H9 (cell line): ENCODE data around the gene ERN1. TPM values are rescaled to one million over a fixed set of nuclear protein-coding genes. Genes with fewer than 3 reads are reported as not detected.

Source experiments
- DNase-seq: peaks from one replicate; pipeline ENCODE4 v3.0.0-alpha.2; 2017
- H2AFZ ChIP-seq: one replicate; pipeline ENCODE4 v1.6.1; 2013; ENCODE audit warnings: mild to moderate bottlenecking, low read length, control low read depth, moderate library complexity
- H2AK5ac ChIP-seq: 2 replicates; pipeline ENCODE4 v1.6.1; 2013; ENCODE audit warnings: low read length, control low read depth, mixed read lengths; ENCODE audit not compliant: insufficient read length
- H2BK120ac ChIP-seq: one replicate; pipeline ENCODE4 v1.6.1; 2013; ENCODE audit warnings: low read depth, mild to moderate bottlenecking, low read length, control low read depth, inconsistent platforms; ENCODE audit not compliant: poor library complexity, severe bottlenecking
- H2BK12ac ChIP-seq: 2 replicates; pipeline ENCODE4 v1.6.1; 2013; ENCODE audit warnings: low read length, control low read depth, mixed read lengths, low read depth; ENCODE audit not compliant: insufficient read length
- H2BK15ac ChIP-seq: 2 replicates; pipeline ENCODE4 v1.6.1; 2013; ENCODE audit warnings: low read depth, low read length, control low read depth
- H2BK20ac ChIP-seq: one replicate; pipeline ENCODE4 v1.6.1; 2013; ENCODE audit warnings: low read depth, mild to moderate bottlenecking, low read length, control low read depth, inconsistent platforms; ENCODE audit not compliant: poor library complexity, severe bottlenecking
- H2BK5ac ChIP-seq: 2 replicates; pipeline ENCODE4 v1.6.1; 2013; ENCODE audit warnings: low read length, control low read depth, mixed read lengths; ENCODE audit not compliant: insufficient read length
- H3K14ac ChIP-seq: 2 replicates; pipeline ENCODE4 v1.6.1; 2013; ENCODE audit warnings: low read length, control low read depth; ENCODE audit not compliant: insufficient read depth
- H3K18ac ChIP-seq: 2 replicates; pipeline ENCODE4 v1.6.1; 2013; ENCODE audit warnings: low read depth, mild to moderate bottlenecking, mixed read lengths, low read length, control low read depth; ENCODE audit not compliant: insufficient read length
- H3K23ac ChIP-seq: 2 replicates; pipeline ENCODE4 v1.6.1; 2013; ENCODE audit warnings: low read length, control low read depth, mixed read lengths, low read depth; ENCODE audit not compliant: insufficient read length
- H3K23me2 ChIP-seq: 2 replicates; pipeline ENCODE4 v1.6.1; 2013; ENCODE audit warnings: low read depth, mild to moderate bottlenecking, mixed read lengths, low read length, control low read depth; ENCODE audit not compliant: insufficient read length, poor library complexity, severe bottlenecking
- H3K27ac ChIP-seq: 2 replicates; pipeline ENCODE4 v1.5.1; 2013; ENCODE audit warnings: low read length, control low read depth, mixed read lengths, low read depth; ENCODE audit not compliant: insufficient read length
- H3K27me3 ChIP-seq: 2 replicates; pipeline ENCODE4 v1.6.1; 2013; ENCODE audit warnings: low read length, control low read depth, inconsistent platforms; ENCODE audit not compliant: insufficient read depth
- H3K4ac ChIP-seq: 2 replicates; pipeline ENCODE4 v1.6.1; 2013; ENCODE audit warnings: low read depth, mild to moderate bottlenecking, control low read depth, inconsistent platforms, low read length, moderate library complexity
- H3K4me1 ChIP-seq: 2 replicates; pipeline ENCODE4 v1.6.1; 2013; ENCODE audit warnings: low read length, control low read depth, inconsistent platforms; ENCODE audit not compliant: insufficient read depth
- H3K4me2 ChIP-seq: 2 replicates; pipeline ENCODE4 v1.6.1; 2013; ENCODE audit warnings: low read length, control low read depth, mixed read lengths; ENCODE audit not compliant: insufficient read length, insufficient read depth
- H3K56ac ChIP-seq: 2 replicates; pipeline ENCODE4 v1.6.1; 2013; ENCODE audit warnings: low read depth, mild to moderate bottlenecking, mixed read lengths, low read length, control low read depth; ENCODE audit not compliant: insufficient read length
- H3K79me1 ChIP-seq: 2 replicates; pipeline ENCODE4 v1.6.1; 2013; ENCODE audit warnings: low read depth, mild to moderate bottlenecking, moderate library complexity, low read length, control low read depth, inconsistent platforms; ENCODE audit not compliant: insufficient read depth, poor library complexity, severe bottlenecking
- H3K79me2 ChIP-seq: 2 replicates; pipeline ENCODE4 v1.6.1; 2013; ENCODE audit warnings: low read length, control low read depth, inconsistent platforms; ENCODE audit not compliant: insufficient read depth
- H3K9ac ChIP-seq: 2 replicates; pipeline ENCODE4 v1.6.1; 2013; ENCODE audit warnings: low read length, control low read depth, mixed read lengths; ENCODE audit not compliant: insufficient read length; ENCODE audit errors: extremely low read depth
- H3K9me3 ChIP-seq: one replicate; pipeline ENCODE4 v1.6.1; 2013; ENCODE audit warnings: low read depth, low read length, inconsistent platforms; ENCODE audit not compliant: control insufficient read depth
- H3T11ph ChIP-seq: one replicate; pipeline ENCODE4 v1.6.1; 2013; ENCODE audit warnings: mild to moderate bottlenecking, low read length, control low read depth, inconsistent platforms
- H4K20me1 ChIP-seq: one replicate; pipeline ENCODE4 v1.6.1; 2013; ENCODE audit not compliant: control insufficient read depth, insufficient read length, insufficient read depth
- H4K5ac ChIP-seq: 2 replicates; pipeline ENCODE4 v1.6.1; 2013; ENCODE audit warnings: low read depth, mild to moderate bottlenecking, mixed read lengths, low read length, control low read depth; ENCODE audit not compliant: insufficient read length
- H4K8ac ChIP-seq: replicated peaks from 2 replicates; pipeline ENCODE4 v1.6.1; 2013; ENCODE audit warnings: low read length, control low read depth, mixed read lengths, low read depth; ENCODE audit not compliant: insufficient read length
- H4K91ac ChIP-seq: 2 replicates; pipeline ENCODE4 v1.6.1; 2013; ENCODE audit warnings: low read depth, mild to moderate bottlenecking, moderate library complexity, mixed read lengths, low read length, control low read depth; ENCODE audit not compliant: insufficient read length
- H3K27ac Mint-ChIP-seq, 3 experiments: 2 replicates in 2 of 3; 3 replicates in 1 of 3; pipeline ENCODE4 v1.8.0; 2020 to 2021; ENCODE audit warnings: mixed read lengths in 3 of 3, mild to moderate bottlenecking in 1 of 3, moderate library complexity in 1 of 3
- H3K27me3 Mint-ChIP-seq: 2 replicates; pipeline ENCODE4 v1.8.0; 2021; ENCODE audit warnings: low read depth, mild to moderate bottlenecking, moderate library complexity, mixed read lengths
- H3K36me3 Mint-ChIP-seq, 3 experiments: 2 replicates in 2 of 3; 3 replicates in 1 of 3; pipeline ENCODE4 v1.8.0; 2020 to 2021; ENCODE audit warnings: low read depth in 3 of 3, mixed read lengths in 3 of 3; ENCODE audit not compliant: insufficient read depth in 1 of 3
- H3K4me1 Mint-ChIP-seq, 2 experiments: 2 replicates each; pipeline ENCODE4 v1.8.0; 2020; ENCODE audit warnings: mixed read lengths in 2 of 2
- H3K4me3 Mint-ChIP-seq, 2 experiments: 2 replicates in 1 of 2; 3 replicates in 1 of 2; pipeline ENCODE4 v1.8.0; 2020 to 2021; ENCODE audit warnings: mild to moderate bottlenecking in 2 of 2, mixed read lengths in 2 of 2, moderate library complexity in 1 of 2
- H3K9me3 Mint-ChIP-seq, 2 experiments: 2 replicates in 1 of 2; 3 replicates in 1 of 2; pipeline ENCODE4 v1.8.0; 2020; ENCODE audit warnings: mild to moderate bottlenecking in 2 of 2, mixed read lengths in 2 of 2, moderate library complexity in 1 of 2
- CTCF ChIP-seq: fragments of 200-600 bp; sonication (generic); conservative IDR thresholded peaks from 3 replicates; pipeline ENCODE4 v1.8.0; 2021; ENCODE audit warnings: antibody characterized with exemption, mild to moderate bottlenecking
- WGBS: extraction: QIAGEN DNeasy Blood & Tissue Kit; methylation state at CpG from one replicate; pipeline ENCODE4 v1.1.7; 2013; ENCODE audit warnings: missing lambda C conversion rate, low lambda C conversion rate, mixed read lengths; ENCODE audit not compliant: insufficient read length; ENCODE audit errors: extremely low coverage; 5-methylcytosine and 5-hydroxymethylcytosine counted together
- total RNA-seq: library from RNA; stranded (reverse); gene quantifications from 2 replicates; pipeline ENCODE4 v1.2.1, GENCODE V29; 2021

ERN1 gene
- total RNA-seq, 1 experiment from 2014 or later, result 5.0 TPM

GRCh38 chr17:64172510-64172909 is 42.6 kb upstream of the ERN1 start:
- H2BK5ac ChIP-seq, result no peak overlapping the region
- Mint-ChIP-seq H3K4me3 (no peak overlapping the region), H3K27ac (no peak overlapping the region; a peak in 2 of 7 replicates), H3K9me3 (no peaks in the 10 kb centered on the region), H3K4me1 (peaks cover 0 to 3% of the 10 kb centered on the region in 2 experiments; a peak in 1 of 4 replicates), H3K36me3 (peaks cover 7 to 16% (median 9%) of the 10 kb centered on the region in 3 experiments; a peak in 4 of 7 replicates), H3K27me3 (no peaks in the 10 kb centered on the region)
- no peak overlapping the region for H4K91ac ChIP-seq
- no peak overlapping the region for H2BK15ac ChIP-seq
- H3K4me2 ChIP-seq, result no peak overlapping the region
- H3T11ph ChIP-seq, result no peak overlapping the region
- no peak overlapping the region for H3K27ac ChIP-seq
- H3K23me2 ChIP-seq, result no peaks in the 10 kb centered on the region
- no peak overlapping the region for H3K56ac ChIP-seq
- no peak overlapping the region for H3K18ac ChIP-seq
- no peak overlapping the region for H3K4ac ChIP-seq
- H2BK12ac ChIP-seq, result no peak overlapping the region
- H4K8ac ChIP-seq, result no peak overlapping the region
- H3K23ac ChIP-seq, result no peak overlapping the region
- H2BK20ac ChIP-seq, result no peak overlapping the region
- no peak overlapping the region for H2BK120ac ChIP-seq
- no peak overlapping the region for H3K14ac ChIP-seq
- H3K9me3 ChIP-seq, result no peaks in the 10 kb centered on the region
- H3K27me3 ChIP-seq, result no peaks in the 10 kb centered on the region
- no peak overlapping the region for H3K9ac ChIP-seq
- no peaks in the 10 kb centered on the region for H3K79me2 ChIP-seq
- no peak overlapping the region for H4K5ac ChIP-seq
- no peak overlapping the region for H2AK5ac ChIP-seq
- no peaks in the 10 kb centered on the region for H3K79me1 ChIP-seq
- WGBS, result no CpG with 5 or more reads among the region's 3 CpGs
- no peaks in the 10 kb centered on the region for H4K20me1 ChIP-seq
- DNase-seq, result no peak
- H3K4me1 ChIP-seq, result no peaks in the 10 kb centered on the region
- no peak for TF ChIP-seq CTCF
- H2AFZ ChIP-seq, result no peak overlapping the region
